Esophagus squamous epithelium (tissue), 4 donors: ENCODE measurements around the gene PDZD8.

Experiments
- CTCF ChIP-seq, 6 experiments: fragments of 450-650 bp in 4 of 6; fragments of 200-600 bp in 2 of 6; sonication (generic) in 2 of 6; IDR thresholded peaks; one replicate each; pipeline ENCODE4 v1.5.1; 2016 to 2019; ENCODE audit warnings: antibody characterized with exemption in 6 of 6, mild to moderate bottlenecking in 4 of 6, moderate library complexity in 4 of 6
- POLR2A ChIP-seq, 4 donors: fragments of 450-650 bp; IDR thresholded peaks; one replicate each; pipeline ENCODE4 v1.6.1; 2017; ENCODE audit warnings: antibody characterized with exemption in 4 of 4, mild to moderate bottlenecking in 4 of 4, moderate library complexity in 3 of 4

- TF ChIP-seq CTCF (IDR thresholded peaks at IDR 0.05) = no peak
- TF ChIP-seq POLR2A (IDR thresholded peaks at IDR 0.05) = no peak
Observed at GRCh38 chr10:117398029-117398428, 22.8 kb upstream of the PDZD8 start.
